Activated B cell treated with CpG ODN at 0.5 μM for 24 hours (primary cell): ENCODE data around the gene MDM1. TPM values are rescaled to one million over a fixed set of nuclear protein-coding genes. Genes with fewer than 3 reads are reported as not detected.

Experiments
- ATAC-seq: fragments of 200-7000 bp; cut with Tn5 transposase; one replicate; pipeline ENCODE4 v1.10.0; 2021; ENCODE audit warnings: low read depth, mild to moderate bottlenecking, moderate library complexity
- CTCF ChIA-PET: fragments of 350-600 bp; sonication (Branson Sonifier 250); formaldehyde crosslinking; loops from one replicate; lab custom pipeline; 2021; ENCODE audit warnings: antibody characterized with exemption; lab: Charles Lee
- POLR2A ChIA-PET: fragments of 350-600 bp; sonication (Branson Sonifier 250); formaldehyde crosslinking; loops from one replicate; lab custom pipeline; 2021; ENCODE audit warnings: antibody characterized with exemption; lab: Charles Lee
- DNase-seq: peaks from one replicate; pipeline ENCODE4 v3.0.0; 2022
- H3K27ac Mint-ChIP-seq: one replicate; pipeline ENCODE4 v1.8.0; 2020; ENCODE audit warnings: mixed read lengths
- H3K27me3 Mint-ChIP-seq: one replicate; pipeline ENCODE4 v1.8.0; 2021; ENCODE audit warnings: mixed read lengths
- H3K36me3 Mint-ChIP-seq: one replicate; pipeline ENCODE4 v1.8.0; 2021; ENCODE audit warnings: low read depth, mixed read lengths
- H3K4me1 Mint-ChIP-seq: one replicate; pipeline ENCODE4 v1.8.0; 2021; ENCODE audit warnings: mixed read lengths
- H3K4me3 Mint-ChIP-seq: one replicate; pipeline ENCODE4 v1.8.0; 2020; ENCODE audit warnings: mild to moderate bottlenecking, mixed read lengths
- H3K9me3 Mint-ChIP-seq: one replicate; pipeline ENCODE4 v1.8.0; 2020; ENCODE audit warnings: mixed read lengths
- intact Hi-C: fragments of 100-400 bp; cut with micrococcal nuclease; formaldehyde crosslinking; loops from one replicate; pipeline ENCODE4 v1.15.1; 2024
- total RNA-seq: library from RNA; stranded (reverse); gene quantifications from 2 replicates; pipeline ENCODE4 v1.2.3, GENCODE V29; 2022
- TF ChIP-seq, protein P1 (sequence below): fragments of 200-600 bp; IDR thresholded peaks from one replicate; pipeline ENCODE4 v1.8.0; 2022; ENCODE audit warnings: antibody characterized with exemption, mild to moderate bottlenecking

MDM1 gene
- total RNA-seq, 1 donor from 2014 or later = 25.9 TPM

DNA sequence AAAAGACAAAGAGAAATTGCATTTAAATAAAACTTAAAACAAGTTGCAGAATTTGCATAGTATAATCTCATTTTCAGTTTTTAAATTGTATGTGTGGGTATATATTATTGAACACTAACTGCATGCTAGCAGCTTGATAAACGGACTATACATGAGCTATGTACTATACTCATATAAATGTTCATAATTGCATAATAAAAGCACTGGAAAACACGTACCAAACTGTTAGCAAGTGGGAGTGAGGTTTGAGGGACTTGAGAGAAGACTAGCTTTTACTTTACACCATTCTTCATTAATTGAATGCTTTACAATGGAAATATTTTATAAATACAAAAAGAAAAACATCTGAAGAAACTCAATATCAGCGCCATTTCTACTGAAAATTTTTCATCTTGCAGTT lies 32.2 kb upstream of the MDM1 start:
- Mint-ChIP-seq H3K9me3 (no peaks in the 10 kb centered on the region), H3K36me3 (no peaks in the 10 kb centered on the region), H3K4me3 (peak overlapping the region; percentile 82), H3K27ac (peak overlapping the region; percentile 88), H3K27me3 (no peaks in the 10 kb centered on the region), H3K4me1 (peaks cover 57% of the 10 kb centered on the region)
- ATAC-seq (no peak), DNase-seq (no peak)
- TF ChIP-seq, protein P1, sequence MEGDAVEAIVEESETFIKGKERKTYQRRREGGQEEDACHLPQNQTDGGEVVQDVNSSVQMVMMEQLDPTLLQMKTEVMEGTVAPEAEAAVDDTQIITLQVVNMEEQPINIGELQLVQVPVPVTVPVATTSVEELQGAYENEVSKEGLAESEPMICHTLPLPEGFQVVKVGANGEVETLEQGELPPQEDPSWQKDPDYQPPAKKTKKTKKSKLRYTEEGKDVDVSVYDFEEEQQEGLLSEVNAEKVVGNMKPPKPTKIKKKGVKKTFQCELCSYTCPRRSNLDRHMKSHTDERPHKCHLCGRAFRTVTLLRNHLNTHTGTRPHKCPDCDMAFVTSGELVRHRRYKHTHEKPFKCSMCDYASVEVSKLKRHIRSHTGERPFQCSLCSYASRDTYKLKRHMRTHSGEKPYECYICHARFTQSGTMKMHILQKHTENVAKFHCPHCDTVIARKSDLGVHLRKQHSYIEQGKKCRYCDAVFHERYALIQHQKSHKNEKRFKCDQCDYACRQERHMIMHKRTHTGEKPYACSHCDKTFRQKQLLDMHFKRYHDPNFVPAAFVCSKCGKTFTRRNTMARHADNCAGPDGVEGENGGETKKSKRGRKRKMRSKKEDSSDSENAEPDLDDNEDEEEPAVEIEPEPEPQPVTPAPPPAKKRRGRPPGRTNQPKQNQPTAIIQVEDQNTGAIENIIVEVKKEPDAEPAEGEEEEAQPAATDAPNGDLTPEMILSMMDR = no peak
- intact Hi-C loops = no loop called here
- ChIA-PET CTCF (interaction anchor here (0.9 to 1.5 kb wide), 2 partner anchors 8 to 47 kb away, joined by 3 read pairs; no protein-coding TSS in a partner anchor), POLR2A (interaction anchor here (0.9 to 2.2 kb wide), 4 partner anchors 10 to 246 kb away, joined by 3 to 13 read pairs (median 5); partner anchors contain the start of genes MDM1 and RAP1B)

DNA sequence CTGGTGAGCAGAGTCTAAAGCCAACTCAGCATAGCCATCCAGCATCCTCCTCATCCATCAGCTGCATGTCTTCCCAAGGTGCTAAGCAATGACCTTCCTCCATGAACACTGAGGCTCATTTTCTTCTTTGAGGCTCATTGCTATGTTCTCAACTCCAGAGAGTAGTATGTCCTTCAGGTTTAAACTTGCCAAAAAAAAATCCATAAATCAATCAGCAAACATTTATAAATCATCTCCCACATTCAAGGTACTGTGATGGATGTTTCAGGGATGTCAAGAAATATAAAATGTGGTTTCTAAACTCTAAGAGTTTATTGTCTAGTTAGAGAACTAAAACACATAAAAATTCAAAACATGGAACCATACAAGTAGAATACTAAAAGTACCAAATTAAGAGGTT lies 29.8 kb upstream of the MDM1 start:
- no peaks in the 10 kb centered on the region for H3K27me3 Mint-ChIP-seq
- no peak overlapping the region for H3K4me3 Mint-ChIP-seq
- TF ChIP-seq, protein P1 = no peak
- no peaks in the 10 kb centered on the region for H3K9me3 Mint-ChIP-seq
- no peak overlapping the region for H3K27ac Mint-ChIP-seq
- ChIA-PET POLR2A (no interaction called here), CTCF (interaction anchor here (1.1 kb wide), 1 partner anchor 17 kb away, joined by 3 read pairs; no protein-coding TSS in a partner anchor)
- peaks cover 54% of the 10 kb centered on the region for H3K4me1 Mint-ChIP-seq
- ATAC-seq (no peak), DNase-seq (no peak)
- intact Hi-C loops = no loop called here
- no peaks in the 10 kb centered on the region for H3K36me3 Mint-ChIP-seq

DNA sequence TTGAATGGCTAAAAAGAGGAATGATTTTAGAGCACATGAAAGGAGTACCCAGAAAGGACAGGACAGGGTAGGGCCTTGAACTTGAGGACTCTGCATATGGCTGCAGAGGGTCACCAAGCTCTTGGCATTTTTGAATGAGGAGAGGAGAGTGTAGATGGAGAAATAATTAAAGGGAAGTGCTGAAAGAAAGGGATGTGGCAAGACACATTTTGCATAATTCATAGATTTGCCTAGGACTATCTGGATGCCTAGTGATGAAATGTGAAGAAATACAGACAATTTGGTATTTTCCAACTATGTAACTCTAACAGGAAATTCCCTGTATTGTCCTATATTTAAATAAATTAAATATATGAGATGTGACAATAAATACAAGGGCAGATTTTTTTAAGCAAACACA lies 27.5 kb upstream of the MDM1 start:
- Mint-ChIP-seq H3K4me1 (peaks cover 36% of the 10 kb centered on the region), H3K27ac (peak overlapping the region; percentile 92)
- ATAC-seq = peak; percentile 58

DNA sequence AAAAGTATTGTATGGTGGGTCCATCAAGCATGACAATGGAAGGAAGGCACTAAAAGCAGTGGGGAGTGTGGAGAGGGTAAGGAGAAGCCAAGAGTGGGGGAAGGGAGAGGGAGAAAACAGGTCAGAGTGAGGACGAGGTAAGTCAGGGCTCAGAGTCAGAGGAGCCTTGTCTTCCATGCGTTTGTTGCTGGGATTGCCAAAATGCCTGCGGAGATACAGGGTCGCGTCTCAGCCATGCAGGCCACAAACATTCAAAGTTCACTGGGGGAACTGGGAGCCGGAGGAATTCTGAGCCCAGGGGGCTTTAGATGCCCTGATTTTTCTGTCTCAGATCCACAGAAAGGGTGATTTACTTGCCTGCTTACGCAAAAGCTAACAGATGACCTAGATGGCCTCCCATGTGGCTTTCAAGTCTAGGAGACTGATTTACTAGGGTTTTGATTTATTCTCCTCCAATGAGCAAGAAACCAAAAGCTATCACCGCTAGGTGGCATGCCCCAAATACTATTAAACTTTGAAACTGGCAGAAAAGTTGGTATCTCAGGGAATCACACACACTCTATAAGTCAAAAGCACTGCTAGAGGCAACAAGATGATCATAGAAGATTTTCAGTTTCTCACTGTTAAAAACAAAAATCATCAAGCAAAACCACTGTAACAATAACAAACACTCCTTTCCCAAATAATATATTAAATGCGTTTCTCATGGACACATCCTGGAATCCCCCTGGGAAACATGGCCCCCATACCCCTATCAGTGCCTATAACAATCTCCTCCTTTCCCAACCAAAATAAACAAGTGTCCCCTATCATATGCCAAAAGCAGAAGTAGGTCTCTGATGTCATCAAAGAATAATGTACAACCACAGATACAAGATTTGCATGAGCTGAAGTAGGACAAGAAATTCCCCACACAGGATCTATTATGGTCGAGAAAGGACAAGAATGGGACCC lies 26.6 kb upstream of the MDM1 start:
- Mint-ChIP-seq H3K36me3 (no peaks in the 10 kb centered on the region), H3K27ac (peak overlapping the region; percentile 92), H3K9me3 (no peaks in the 10 kb centered on the region), H3K4me3 (peak overlapping the region; percentile 62), H3K4me1 (peaks cover 28% of the 10 kb centered on the region), H3K27me3 (no peaks in the 10 kb centered on the region)
- POLR2A ChIA-PET = interaction anchor here (0.5 to 3.5 kb wide), 14 partner anchors 16 to 449 kb away, joined by 3 to 29 read pairs (median 6); partner anchors contain the start of genes MDM1, MDM2, NUP107 and RAP1B
- peak; percentile 81 for ATAC-seq
- TF ChIP-seq, protein P1 = no peak
- intact Hi-C loops = loop anchor here (1.0 to 2.0 kb wide), 8 partner anchors 15 to 448 kb away; partner anchors contain the start of genes MDM1 and RAP1B
- no peak for DNase-seq
- CTCF ChIA-PET = interaction anchor here (0.6 to 1.8 kb wide), 14 partner anchors 22 to 449 kb away, joined by 3 to 11 read pairs (median 3); partner anchors contain the start of genes MDM1, MDM2, NUP107 and RAP1B

More for the DNA sequence above, 27.5 kb upstream of the MDM1 start:
- Mint-ChIP-seq H3K9me3 (no peaks in the 10 kb centered on the region), H3K27me3 (no peaks in the 10 kb centered on the region), H3K36me3 (no peaks in the 10 kb centered on the region), H3K4me3 (peak overlapping the region; percentile 62)
- TF ChIP-seq, protein P1 = no peak
- intact Hi-C loops = loop anchor here (1.0 to 2.0 kb wide), 8 partner anchors 15 to 448 kb away; partner anchors contain the start of genes MDM1 and RAP1B
- POLR2A ChIA-PET = interaction anchor here (0.7 to 3.5 kb wide), 11 partner anchors 15 to 448 kb away, joined by 3 to 29 read pairs (median 5); partner anchors contain the start of genes MDM1, MDM2, NUP107 and RAP1B
- CTCF ChIA-PET = interaction anchor here (0.6 to 1.8 kb wide), 6 partner anchors 21 to 448 kb away, joined by 3 to 11 read pairs (median 3); partner anchors contain the start of genes MDM2 and RAP1B
- no peak for DNase-seq
